ENCODE data around the gene RYK.

- TF ChIP-seq CTCF (IDR thresholded peaks at IDR 0.05; ENCODE audit: extremely low read depth in 1 of 2, insufficient read depth in 1 of 2, low read depth in 1 of 2, low read length in 2 of 2) = no peak
- TF ChIP-seq POLR2A (IDR thresholded peaks at IDR 0.05; ENCODE audit: low read depth, low read length) = no peak
- TF ChIP-seq POLR2AphosphoS5 (IDR thresholded peaks at IDR 0.05; ENCODE audit: insufficient read depth, low read depth, low read length) = no peak
- TF ChIP-seq, protein P1, sequence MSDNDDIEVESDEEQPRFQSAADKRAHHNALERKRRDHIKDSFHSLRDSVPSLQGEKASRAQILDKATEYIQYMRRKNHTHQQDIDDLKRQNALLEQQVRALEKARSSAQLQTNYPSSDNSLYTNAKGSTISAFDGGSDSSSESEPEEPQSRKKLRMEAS (IDR thresholded peaks at IDR 0.05; ENCODE audit: insufficient read depth, insufficient read length) = no peak
- no peak for TF ChIP-seq GATA2 (IDR thresholded peaks at IDR 0.05; ENCODE audit: insufficient read depth, insufficient read length, low read depth, low read length)
- TF ChIP-seq EZH2 (IDR thresholded peaks at IDR 0.05; ENCODE audit: borderline replicate concordance, low read depth, low read length, severe bottlenecking) = no peak
- no peak for TF ChIP-seq MYC (IDR thresholded peaks at IDR 0.05; ENCODE audit: low read depth, low read length)
These were observed 45.3 kb upstream of the RYK start for GRCh38 chr3:134295930-134296329.

All from endothelial cell of umbilical vein (primary cell).